Endodermal cell (in vitro differentiated cells): ENCODE results near the gene ASAP2. TPM values are rescaled to one million over a fixed set of nuclear protein-coding genes. Genes with fewer than 3 reads are reported as not detected.

Experiments
- DNase-seq: peaks from one replicate; pipeline ENCODE4 v3.0.0-alpha.2; 2017
- H3K27ac ChIP-seq: 2 replicates; pipeline ENCODE4 v1.5.1; 2013; ENCODE audit warnings: mild to moderate bottlenecking, low read depth, low read length, moderate library complexity
- H3K27me3 ChIP-seq: 2 replicates; pipeline ENCODE4 v1.6.1; 2013; ENCODE audit warnings: mild to moderate bottlenecking, low read length, moderate library complexity; ENCODE audit not compliant: insufficient read depth, control insufficient read depth, poor library complexity, severe bottlenecking
- H3K36me3 ChIP-seq: 2 replicates; pipeline ENCODE4 v1.7.0; 2013; ENCODE audit warnings: mild to moderate bottlenecking, low read length, moderate library complexity; ENCODE audit not compliant: control insufficient read depth, insufficient read depth
- H3K4me1 ChIP-seq: one replicate; pipeline ENCODE4 v1.7.0; 2013; ENCODE audit warnings: low read length; ENCODE audit not compliant: control insufficient read depth, insufficient read depth
- H3K4me3 ChIP-seq: 2 replicates; pipeline ENCODE4 v1.5.1; 2013; ENCODE audit warnings: mild to moderate bottlenecking, low read length, moderate library complexity
- H3K9ac ChIP-seq: 2 replicates; pipeline ENCODE4 v1.6.1; 2013; ENCODE audit warnings: mild to moderate bottlenecking, low read length, moderate library complexity; ENCODE audit not compliant: poor library complexity, severe bottlenecking; ENCODE audit errors: extremely low read depth
- H3K9me3 ChIP-seq: 2 replicates; pipeline ENCODE4 v1.6.1; 2013; ENCODE audit warnings: mild to moderate bottlenecking, low read length, moderate library complexity; ENCODE audit not compliant: control insufficient read depth
- H3K27ac Mint-ChIP-seq: 2 replicates; pipeline ENCODE4 v1.8.0; 2020; ENCODE audit warnings: mixed read lengths
- H3K27me3 Mint-ChIP-seq: 2 replicates; pipeline ENCODE4 v1.8.0; 2021; ENCODE audit warnings: mild to moderate bottlenecking, mixed read lengths; ENCODE audit not compliant: insufficient read depth
- H3K36me3 Mint-ChIP-seq: 2 replicates; pipeline ENCODE4 v1.8.0; 2020; ENCODE audit warnings: low read depth, mixed read lengths
- H3K4me1 Mint-ChIP-seq: 2 replicates; pipeline ENCODE4 v1.8.0; 2020; ENCODE audit warnings: mixed read lengths
- H3K4me3 Mint-ChIP-seq: 2 replicates; pipeline ENCODE4 v1.8.0; 2020; ENCODE audit warnings: mild to moderate bottlenecking, moderate library complexity, mixed read lengths
- H3K9me3 Mint-ChIP-seq: 2 replicates; pipeline ENCODE4 v1.8.0; 2020; ENCODE audit warnings: mild to moderate bottlenecking, mixed read lengths
- WGBS, 2 experiments: methylation state at CpG; one replicate each; pipeline versions ENCODE4 v1.1.5 to v1.1.7; 2013; ENCODE audit warnings: missing lambda C conversion rate in 2 of 2, mixed read lengths in 1 of 2; ENCODE audit not compliant: insufficient coverage in 1 of 2, insufficient read length in 1 of 2; 5-methylcytosine and 5-hydroxymethylcytosine counted together
- total RNA-seq, 2 donors: library from RNA; stranded (reverse); fragmentation: NEBNext Ultra II Directional in 1 of 2; extraction: Animal tissue kit (Norgen Biotek cat#: 25700) in 1 of 2; gene quantifications; 2 replicates in 1 of 2; 3 replicates in 1 of 2; pipeline ENCODE4 v1.2.1, GENCODE V29; 2021
- TF ChIP-seq, protein P1 (sequence below): fragments of 200-600 bp; sonication (generic); conservative IDR thresholded peaks from 2 replicates; pipeline ENCODE4 v1.5.0; 2021; ENCODE audit warnings: antibody characterized with exemption, mild to moderate bottlenecking

Gene ASAP2
- total RNA-seq, 2 donors from 2014 or later, result 11.8 to 20.4 TPM

DNA sequence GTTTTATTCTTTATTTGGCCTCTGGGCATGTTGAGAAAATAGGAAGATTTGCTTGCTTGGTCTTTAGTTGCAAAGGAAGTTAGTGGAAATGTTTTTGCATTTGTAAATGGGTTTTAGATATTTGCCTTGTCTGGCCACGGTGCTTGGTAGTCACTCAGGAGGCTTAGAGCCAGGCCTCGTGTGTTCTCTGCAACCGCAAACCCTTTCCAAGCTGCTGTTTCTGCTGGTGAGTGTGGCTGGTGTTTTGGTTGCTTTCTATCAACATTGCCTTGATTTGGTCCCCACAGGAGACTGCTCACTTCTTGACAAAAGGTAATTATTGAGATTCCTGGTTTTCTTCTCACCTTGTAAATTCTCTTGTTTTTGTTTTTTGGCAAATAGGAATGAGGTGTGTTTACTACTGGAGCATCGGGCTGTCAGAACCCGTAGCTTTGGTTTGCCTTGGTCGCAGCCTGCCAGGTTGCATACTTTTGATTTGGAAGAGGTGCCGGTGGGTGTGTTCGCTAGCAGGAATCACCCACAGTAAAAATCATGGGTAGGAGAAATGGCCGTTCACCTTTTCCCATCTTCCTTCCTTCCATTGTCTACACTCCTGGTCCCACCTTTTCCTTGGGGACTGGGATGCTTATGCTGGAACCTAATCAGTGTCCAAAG lies 15.8 kb downstream of the ASAP2 start:
- H3K4me3 ChIP-seq, result no peak overlapping the region
- H3K9me3 Mint-ChIP-seq, result peaks cover 9% of the 10 kb centered on the region
- no peak overlapping the region for H3K27ac ChIP-seq
- TF ChIP-seq, protein P1, sequence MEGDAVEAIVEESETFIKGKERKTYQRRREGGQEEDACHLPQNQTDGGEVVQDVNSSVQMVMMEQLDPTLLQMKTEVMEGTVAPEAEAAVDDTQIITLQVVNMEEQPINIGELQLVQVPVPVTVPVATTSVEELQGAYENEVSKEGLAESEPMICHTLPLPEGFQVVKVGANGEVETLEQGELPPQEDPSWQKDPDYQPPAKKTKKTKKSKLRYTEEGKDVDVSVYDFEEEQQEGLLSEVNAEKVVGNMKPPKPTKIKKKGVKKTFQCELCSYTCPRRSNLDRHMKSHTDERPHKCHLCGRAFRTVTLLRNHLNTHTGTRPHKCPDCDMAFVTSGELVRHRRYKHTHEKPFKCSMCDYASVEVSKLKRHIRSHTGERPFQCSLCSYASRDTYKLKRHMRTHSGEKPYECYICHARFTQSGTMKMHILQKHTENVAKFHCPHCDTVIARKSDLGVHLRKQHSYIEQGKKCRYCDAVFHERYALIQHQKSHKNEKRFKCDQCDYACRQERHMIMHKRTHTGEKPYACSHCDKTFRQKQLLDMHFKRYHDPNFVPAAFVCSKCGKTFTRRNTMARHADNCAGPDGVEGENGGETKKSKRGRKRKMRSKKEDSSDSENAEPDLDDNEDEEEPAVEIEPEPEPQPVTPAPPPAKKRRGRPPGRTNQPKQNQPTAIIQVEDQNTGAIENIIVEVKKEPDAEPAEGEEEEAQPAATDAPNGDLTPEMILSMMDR, result no peak
- peaks cover 18% of the 10 kb centered on the region for H3K27me3 ChIP-seq
- no peak for DNase-seq
- no peak overlapping the region for H3K27ac Mint-ChIP-seq
- peaks cover 25% of the 10 kb centered on the region for H3K4me1 Mint-ChIP-seq
- peaks cover 3% of the 10 kb centered on the region for H3K4me1 ChIP-seq
- no peak overlapping the region for H3K9ac ChIP-seq
- H3K36me3 ChIP-seq, result no peaks in the 10 kb centered on the region
- peaks cover 90% of the 10 kb centered on the region for H3K27me3 Mint-ChIP-seq
- H3K9me3 ChIP-seq, result no peaks in the 10 kb centered on the region
- H3K4me3 Mint-ChIP-seq, result no peak overlapping the region
- 86 to 90% methylated on average over 6 to 8 of the region's 9 CpGs for WGBS, 2 experiments
- H3K36me3 Mint-ChIP-seq, result no peaks in the 10 kb centered on the region

DNA sequence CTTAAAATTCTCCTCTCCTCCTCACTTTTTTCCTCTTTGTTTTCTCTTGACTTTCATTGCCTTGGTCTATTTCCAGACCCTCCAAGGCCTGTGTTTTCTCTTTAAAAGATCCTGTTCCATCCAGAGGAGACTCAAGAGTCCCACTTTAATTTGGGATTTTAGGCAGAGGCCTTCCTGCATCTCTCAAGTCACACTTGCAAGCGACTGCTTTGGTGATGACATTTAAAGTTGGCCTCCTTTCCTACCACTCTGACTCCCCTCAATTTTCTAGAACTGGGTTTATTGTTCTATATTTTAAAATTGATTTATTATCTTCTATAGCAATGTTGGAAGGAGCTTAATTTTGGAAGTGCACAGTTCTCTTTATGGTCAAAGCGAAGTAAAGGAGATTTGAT lies 16.3 kb downstream of the ASAP2 start:
- TF ChIP-seq, protein P1, result no peak
- Histone ChIP-seq H3K9ac (no peak overlapping the region), H3K36me3 (no peaks in the 10 kb centered on the region), H3K4me3 (no peak overlapping the region), H3K4me1 (peaks cover 3% of the 10 kb centered on the region), H3K27ac (no peak overlapping the region), H3K27me3 (peaks cover 18% of the 10 kb centered on the region), H3K9me3 (no peaks in the 10 kb centered on the region)
- Mint-ChIP-seq H3K27ac (no peak overlapping the region), H3K4me1 (peaks cover 22% of the 10 kb centered on the region), H3K9me3 (peaks cover 9% of the 10 kb centered on the region), H3K36me3 (no peaks in the 10 kb centered on the region), H3K27me3 (peaks cover 85% of the 10 kb centered on the region), H3K4me3 (no peak overlapping the region)
- WGBS, 2 experiments, result 98 to 100% methylated on average over 1 to 2 of the region's 2 CpGs
- no peak for DNase-seq

DNA sequence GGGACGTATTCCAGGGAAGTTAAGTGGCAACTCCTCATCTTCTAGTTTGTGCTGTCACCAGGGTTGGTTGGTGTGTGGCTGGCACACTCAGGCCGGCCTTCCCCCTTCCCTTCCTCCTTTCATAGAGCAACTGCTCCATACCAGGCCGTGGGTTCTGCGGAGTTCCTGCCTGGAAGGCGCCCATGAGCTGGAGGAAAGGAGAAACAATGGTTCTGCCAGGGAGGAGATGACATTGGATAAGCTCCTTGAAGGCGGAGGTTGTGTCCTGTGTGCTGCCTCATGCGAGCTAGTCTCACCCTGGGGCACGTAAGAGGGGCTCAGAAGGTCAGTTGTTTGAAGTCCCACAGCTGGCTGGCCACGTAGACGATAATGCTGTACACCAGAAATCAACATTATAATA lies 19.2 kb downstream of the ASAP2 start:
- DNase-seq, result no peak
- Mint-ChIP-seq H3K4me3 (no peak overlapping the region), H3K27ac (no peak overlapping the region), H3K4me1 (peaks cover 11% of the 10 kb centered on the region), H3K9me3 (peaks cover 7% of the 10 kb centered on the region), H3K27me3 (peaks cover 63% of the 10 kb centered on the region), H3K36me3 (no peaks in the 10 kb centered on the region)
- Histone ChIP-seq H3K9me3 (no peaks in the 10 kb centered on the region), H3K9ac (no peak overlapping the region), H3K4me1 (no peaks in the 10 kb centered on the region), H3K27me3 (no peaks in the 10 kb centered on the region), H3K27ac (no peak overlapping the region), H3K4me3 (no peak overlapping the region), H3K36me3 (no peaks in the 10 kb centered on the region)
- WGBS, 2 experiments, result 89 to 97% methylated on average over 7 to 10 of the region's 10 CpGs
- TF ChIP-seq, protein P1, result no peak
